Stimulated activated CD8-positive, alpha-beta memory T cell treated with anti-CD3 and anti-CD28 coated beads, Interleukin-12 subunit alpha, Interleukin-12 subunit beta, amount 100 ng/mL, for 1 hour (primary cell): ENCODE data around the gene SCARF2.
"Not testable (repeated sequence)": the region's sequence is repeated elsewhere in the genome, so short reads cannot be mapped to it uniquely, and the experiment has no call there.

Experiments
- DNase-seq: peaks from one replicate; pipeline ENCODE4 v3.0.0-alpha.2; 2020; ENCODE audit warnings: low read depth

The SCARF2 gene

DNA sequence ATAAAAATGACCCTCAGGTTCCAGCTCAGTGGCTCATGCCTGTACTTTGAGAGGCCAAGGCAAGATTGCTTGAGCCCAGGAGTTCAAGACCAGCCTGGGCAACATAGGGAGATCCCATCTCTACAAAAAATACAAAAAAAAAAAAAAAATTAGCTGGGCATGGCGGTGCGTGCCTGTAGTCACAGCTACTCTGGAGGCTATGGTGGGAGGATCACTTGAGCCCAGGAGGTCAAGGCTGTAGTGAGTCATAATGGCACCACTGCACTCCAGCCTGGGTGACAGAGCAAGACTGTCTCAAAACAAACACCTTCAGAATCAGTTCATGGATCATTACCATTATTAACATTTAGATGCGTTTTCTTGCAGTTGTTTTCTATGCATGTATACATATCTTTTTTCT lies 28.2 kb downstream of the SCARF2 start:
- DNase-seq = not testable (repeated sequence)

DNA sequence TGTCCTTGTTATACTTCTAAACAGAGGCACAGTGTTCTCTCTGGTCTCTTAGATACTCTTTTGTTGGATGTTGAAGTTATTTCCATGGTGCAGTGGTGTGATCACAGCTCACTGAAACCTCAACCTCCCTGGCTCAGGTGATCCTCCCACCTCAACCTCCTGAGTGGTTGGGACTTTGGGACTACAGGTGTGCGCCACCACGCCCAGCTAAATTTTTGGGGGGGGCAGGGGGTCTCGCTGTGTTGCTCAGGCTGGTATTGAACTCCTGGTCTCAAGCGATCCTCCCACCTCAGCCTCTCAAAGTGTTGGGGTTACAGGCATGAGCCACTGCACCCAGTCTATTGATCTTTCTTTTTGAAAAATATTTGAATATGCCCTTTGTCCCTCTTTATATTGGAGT lies 28.7 kb downstream of the SCARF2 start:
- no peak for DNase-seq

GRCh38 chr22:20407829-20408228 lies 29.8 kb downstream of the SCARF2 start:
- no peak for DNase-seq

DNA sequence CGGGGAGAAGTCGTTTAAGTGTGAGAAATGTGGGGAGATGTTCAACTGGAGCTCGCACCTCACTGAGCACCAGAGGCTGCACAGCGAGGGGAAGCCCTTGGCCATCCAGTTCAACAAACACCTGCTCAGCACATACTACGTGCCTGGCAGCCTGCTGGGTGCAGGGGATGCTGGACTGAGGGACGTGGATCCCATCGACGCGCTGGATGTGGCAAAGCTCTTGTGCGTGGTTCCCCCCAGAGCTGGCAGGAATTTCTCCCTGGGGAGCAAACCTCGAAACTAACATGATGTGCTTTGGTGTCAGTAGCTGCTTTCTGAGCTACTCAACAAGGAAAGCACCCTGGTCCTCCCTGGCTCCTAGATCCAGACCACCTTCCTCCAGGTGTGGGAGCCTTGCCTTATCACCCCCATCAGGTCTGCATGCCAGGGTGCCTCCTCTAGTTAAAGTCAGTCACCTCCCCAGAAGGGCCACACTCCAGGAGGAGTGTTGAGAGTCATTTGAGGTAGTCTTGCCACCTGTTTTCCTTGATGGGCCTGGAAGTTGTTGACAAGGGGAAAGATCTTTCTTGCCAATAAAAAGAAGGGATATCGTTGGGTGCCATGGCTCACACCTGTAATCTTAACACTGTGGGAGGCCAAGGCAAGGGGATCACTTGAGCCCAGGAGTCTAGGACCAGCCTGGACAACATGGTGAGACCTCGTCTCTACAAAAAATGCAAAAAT lies 30.8 kb downstream of the SCARF2 start:
- no peak for DNase-seq

- DNase-seq = no peak
Observed at GRCh38 chr22:20405931-20406685, 31.5 kb downstream of the SCARF2 start.

DNA sequence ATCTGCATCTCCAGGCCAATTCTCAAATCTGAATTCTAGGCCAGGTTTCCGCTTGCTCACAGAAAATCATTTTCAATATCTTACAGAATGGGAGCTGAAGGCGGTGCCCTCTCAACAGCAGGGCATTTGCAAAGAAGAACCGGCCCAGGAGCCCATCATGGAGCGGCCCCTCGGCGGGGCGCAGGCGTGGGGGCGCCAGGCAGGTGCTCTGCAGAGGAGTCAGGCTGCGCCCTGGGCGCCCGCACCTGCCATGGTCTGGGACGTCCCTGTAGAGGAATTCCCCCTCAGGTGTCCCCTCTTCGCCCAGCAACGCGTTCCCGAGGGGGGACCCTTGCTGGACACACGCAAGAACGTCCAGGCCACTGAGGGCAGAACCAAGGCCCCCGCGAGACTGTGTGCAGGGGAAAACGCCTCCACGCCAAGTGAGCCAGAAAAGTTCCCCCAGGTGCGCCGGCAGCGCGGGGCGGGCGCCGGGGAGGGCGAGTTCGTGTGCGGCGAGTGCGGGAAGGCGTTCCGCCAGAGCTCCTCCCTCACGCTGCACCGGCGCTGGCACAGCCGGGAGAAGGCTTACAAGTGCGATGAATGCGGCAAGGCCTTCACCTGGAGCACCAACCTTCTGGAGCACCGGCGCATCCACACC lies 32.2 kb downstream of the SCARF2 start:
- DNase-seq = no peak

DNA sequence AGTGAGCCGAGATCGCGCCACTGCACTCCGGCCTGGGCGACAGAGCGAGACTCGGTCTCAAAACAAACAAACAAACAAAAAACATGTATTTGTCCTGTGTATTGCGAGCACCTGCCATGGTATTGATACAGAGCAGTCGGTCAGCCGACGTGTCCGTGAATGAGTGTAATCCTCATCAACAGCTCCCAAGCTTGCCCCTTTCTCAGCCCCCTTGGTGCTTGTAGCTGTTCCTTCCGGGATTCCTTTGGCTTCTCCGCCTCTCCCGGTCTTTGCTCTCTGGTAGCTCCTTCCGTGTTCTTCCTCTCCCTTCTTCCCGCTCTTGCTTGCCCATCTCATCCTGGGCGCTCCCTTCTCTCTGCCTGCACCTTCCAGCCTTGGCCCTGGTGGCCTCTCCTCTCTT lies 32.7 kb downstream of the SCARF2 start:
- DNase-seq = no peak

GRCh38 chr22:20403779-20404140 lies 33.9 kb downstream of the SCARF2 start:
- no peak for DNase-seq

DNA sequence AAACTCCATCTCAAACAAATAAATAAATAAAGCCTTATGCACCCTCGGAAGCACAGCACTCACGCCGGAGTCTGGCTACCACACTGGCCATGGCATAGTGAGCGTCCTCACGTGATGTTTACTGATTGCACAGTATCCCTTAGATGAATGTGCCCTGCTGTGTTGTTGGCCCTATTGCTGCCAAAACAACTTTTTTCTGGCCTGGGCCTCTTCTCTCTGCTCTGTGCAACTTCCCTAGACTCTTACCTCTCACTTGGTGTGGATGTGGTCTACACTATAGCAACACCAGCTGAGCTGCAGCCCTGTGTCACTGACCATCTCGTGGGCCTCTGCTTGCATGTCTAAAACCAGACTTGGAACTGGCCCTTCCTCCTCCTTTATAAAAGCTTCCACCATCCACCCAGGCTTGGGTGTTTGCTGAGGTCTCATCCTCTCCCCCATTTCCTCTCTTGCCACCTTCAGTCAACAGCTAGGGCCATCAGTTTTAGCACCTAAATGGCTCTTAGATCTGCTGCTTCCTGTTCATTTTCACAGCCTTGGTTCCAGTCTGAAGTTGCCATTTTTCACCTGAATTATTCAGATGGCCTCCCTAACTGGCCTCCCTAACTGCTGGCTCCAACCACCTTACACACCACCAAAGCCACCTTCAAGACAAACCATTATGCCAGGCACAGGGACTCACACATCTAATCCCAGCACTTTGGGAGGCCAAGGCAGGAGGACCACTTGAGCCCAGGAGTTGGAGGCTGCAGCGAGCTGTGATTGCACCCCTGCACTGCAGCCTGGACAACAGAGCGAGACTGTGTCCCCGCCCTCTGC lies 34.5 kb downstream of the SCARF2 start:
- DNase-seq = no peak

GRCh38 chr22:20401376-20402014 lies 36.1 kb downstream of the SCARF2 start:
- no peak for DNase-seq

DNA sequence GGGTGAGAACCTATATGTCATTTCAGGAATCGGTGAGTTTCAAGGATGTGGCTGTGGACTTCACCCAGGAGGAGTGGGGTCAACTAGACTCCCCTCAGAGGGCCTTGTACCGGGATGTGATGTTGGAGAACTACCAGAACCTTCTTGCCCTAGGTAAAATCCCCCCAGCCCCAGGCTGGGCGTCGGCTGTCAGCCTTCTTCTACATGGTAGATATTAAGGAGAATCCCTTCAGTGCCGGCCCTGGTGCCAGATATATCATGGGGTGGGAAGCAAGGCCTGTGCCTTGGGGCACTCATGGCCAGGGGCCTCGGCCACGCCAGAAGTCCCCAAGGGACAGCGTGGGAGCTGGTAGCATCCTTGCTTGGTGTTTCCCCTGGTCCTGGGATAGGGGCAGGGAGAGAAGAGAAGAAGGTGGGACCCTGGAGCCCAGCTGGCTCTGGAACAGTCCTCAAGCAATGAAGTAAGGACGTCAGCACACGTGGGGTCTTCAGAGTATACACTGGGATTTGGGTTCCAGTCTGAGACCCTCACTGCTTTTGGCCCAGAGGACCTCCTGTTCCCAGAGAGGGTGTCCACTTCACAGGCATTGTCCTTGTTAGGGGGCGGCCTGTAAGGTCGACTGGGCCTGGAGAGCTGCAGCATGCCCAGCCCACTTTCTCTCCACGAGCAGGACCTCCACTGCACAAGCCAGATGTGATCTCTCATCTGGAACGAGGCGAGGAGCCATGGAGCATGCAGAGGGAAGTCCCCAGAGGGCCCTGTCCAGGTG lies 36.8 kb downstream of the SCARF2 start:
- DNase-seq = no peak

DNA sequence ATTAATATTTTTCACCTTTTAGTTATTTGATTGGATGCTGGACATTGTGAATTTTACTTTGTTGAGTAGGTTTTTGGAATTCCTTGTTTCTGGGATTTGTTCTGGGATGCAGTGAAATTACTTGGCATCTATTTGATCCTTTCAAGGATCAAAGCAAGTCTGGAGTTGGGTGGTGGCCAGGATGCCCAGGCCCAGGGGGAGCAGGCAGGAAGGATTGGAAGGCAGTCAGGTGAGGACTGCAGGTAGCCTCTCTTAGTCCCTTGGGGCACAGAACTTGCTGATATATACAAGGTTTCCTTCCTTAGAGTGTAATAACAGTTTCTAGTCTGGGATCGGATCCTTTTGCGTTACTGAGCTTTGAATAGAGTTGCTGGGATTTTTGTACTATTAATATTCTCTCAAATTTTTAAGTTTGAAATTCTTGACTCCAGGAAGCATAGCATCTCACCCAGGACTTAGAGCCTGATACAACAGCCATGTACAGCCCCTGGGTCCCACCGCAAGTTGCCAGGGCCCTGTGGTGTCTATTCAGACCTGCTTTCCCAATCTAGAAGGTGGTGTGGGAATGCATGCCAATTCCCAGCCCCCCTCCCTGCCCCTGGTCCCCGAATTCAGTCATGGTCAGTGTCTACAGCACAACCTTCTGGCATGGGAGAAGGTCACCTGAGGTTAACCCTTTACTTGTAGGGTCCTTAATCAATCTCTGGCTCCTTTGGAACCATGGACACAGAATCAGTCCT lies 37.6 kb downstream of the SCARF2 start:
- DNase-seq = no peak

DNA sequence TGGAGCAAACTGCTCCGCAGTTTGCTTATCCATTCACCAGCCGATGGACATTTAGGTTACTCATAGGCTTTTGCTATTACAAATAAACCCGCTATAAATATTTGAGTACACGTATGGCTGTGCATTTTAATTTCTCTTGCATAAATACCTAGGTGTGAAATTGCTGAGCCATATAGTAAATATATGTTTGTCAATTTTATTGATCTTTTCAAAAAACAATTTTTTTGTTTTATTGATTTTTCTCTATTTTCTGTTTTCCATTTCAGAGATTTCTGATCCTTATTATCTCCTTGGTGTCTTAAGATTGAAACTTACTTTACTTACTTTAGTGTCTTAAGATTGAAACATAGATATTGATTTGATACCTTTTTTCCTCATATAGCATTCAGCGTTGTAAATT lies 39.2 kb downstream of the SCARF2 start:
- no peak for DNase-seq

- no peak for DNase-seq
Observed at GRCh38 chr22:20397498-20397897, 40.1 kb downstream of the SCARF2 start.

DNA sequence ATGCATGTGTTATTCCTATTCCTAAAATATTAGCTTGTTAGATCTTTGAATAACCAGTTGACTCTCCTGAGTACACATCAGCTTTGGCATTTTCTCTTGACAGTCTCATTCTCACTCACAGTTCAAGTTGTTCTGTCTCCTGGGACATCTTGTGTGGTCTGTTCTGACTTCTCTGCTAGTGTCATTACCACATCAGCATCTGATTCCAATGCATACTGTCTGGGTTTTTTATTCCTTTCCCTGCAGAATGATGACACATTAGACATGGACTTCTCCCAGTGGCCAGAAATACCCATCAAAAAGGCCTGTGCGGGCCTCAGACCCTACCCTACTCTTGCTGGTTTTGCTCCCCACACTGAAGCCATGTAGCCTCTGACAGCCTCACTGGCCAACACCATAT lies 41.0 kb downstream of the SCARF2 start:
- no peak for DNase-seq

DNA sequence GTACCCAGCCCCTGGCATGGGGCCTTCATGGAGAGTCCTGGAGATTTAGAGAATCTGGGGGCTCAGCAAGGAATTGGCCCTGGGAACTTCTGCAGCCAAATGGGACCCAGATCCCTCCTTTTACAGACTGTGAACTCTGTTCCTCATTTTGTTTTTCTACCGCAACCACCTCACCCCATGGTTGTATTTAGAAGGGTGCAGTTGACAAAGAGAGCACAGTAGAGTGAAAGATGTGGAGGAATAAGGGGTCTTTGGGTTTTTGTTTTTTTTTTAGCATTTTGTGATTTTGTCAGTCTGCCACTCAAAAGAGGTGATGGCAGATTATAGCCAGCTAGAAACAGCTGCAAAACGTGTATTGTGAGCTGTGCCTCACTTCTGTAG lies 41.7 kb downstream of the SCARF2 start:
- no peak for DNase-seq

DNA sequence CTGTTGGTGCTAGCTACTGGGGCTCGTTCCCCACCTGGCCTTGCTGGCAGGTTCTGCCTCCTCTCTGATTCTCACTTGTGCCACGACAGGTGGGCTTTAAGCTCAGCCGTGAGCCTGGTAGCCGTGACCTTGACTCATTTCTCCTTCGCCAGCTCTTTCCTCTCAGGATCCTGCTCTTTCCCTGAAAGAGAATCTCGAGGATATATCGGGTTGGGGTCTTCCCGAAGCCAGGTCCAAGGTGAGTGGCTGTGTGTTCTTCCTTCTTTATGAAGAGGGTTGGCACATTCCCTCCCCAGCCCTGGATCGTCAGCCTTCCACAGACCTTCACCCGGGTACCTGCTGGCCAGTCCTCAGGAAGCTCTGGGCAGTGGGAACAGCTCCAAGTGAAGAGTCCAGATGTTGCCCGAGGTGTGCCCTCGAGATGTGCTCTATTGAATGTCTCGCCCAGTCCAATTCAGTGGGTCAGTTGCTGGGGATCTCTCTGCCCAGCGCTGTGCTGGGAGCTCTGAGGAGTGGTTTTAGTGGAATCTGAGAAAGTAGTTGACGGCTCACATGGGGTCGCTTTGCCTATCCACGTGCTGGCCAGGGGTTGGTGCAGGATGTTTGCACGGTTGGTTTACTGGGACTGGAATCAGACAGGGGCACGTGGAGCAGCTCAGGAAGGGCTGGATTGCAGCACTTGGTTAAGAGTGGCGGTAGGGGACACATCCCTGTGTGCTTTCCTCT lies 42.3 kb downstream of the SCARF2 start:
- no peak for DNase-seq

- DNase-seq = peak; percentile 69
Observed at GRCh38 chr22:20393705-20394476, 43.7 kb downstream of the SCARF2 start, which contains the start of gene ZNF74. TSS of gene ZNF74 (plus strand) at chr22:20394151. CDS start at chr22:20394629, 478 bp downstream.
